H54 (cell line): Measurements from ENCODE around the gene PDE8A.

Experiments used
- DNase-seq: peaks from one replicate; pipeline ENCODE4 v3.0.0; 2011; ENCODE audit warnings: low spot score, mixed read lengths; ENCODE audit not compliant: insufficient read length
- FAIRE-seq: peaks from 3 replicates; lab custom pipeline; 2011; peaks lifted over from hg19 to GRCh38; lab: Jason Lieb, UNC
- POLR2A ChIP-seq: IDR thresholded peaks from 2 replicates; pipeline ENCODE4 v1.6.1; 2011; ENCODE audit warnings: low read depth, mild to moderate bottlenecking, low read length

The PDE8A gene

DNA sequence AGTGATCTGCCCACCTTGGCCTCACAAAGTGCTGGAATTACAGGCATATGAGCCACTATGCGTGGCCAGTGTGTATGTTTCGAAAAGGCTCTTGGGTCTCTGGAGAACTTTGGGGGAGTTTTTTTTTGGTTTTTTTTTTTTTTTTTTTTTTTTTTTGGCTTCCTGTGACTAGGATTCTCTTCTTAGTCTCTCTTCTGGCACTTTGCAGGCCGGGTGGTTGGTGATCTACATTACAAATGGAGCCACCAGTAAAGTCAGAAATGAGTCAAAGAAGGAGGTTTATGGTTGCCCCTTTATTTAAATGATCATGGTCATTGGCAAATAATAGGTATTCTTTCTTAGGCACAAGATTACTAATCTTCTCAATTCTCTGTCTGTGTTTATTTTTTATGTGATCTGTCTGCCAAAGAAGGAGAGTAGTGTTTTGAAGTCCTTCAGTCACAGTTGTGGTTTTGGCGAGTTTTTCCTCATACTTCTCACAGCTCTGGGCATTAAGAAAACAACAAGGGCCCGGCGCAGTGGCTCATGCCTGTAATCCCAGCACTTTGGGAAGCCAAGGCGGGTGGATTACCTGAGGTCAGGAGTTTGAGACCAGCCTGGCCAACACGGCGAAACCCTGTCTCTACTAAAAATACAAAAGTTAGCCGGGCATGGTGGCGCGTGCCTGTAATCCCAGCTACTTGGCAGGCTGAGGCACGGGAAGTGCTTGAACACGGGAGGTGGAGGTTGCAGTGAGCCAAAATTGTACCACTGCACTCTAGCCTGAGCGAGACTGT is 38.3 kb downstream of the PDE8A start:
- DNase-seq, result no peak
- no peak for TF ChIP-seq POLR2A
- FAIRE-seq, result no peak

- no peak for TF ChIP-seq POLR2A
- FAIRE-seq, result no peak
These were observed 39.8 kb downstream of the PDE8A start for GRCh38 chr15:85021409-85021808.

GRCh38 chr15:85022860-85023403 is 41.3 kb downstream of the PDE8A start:
- no peak for TF ChIP-seq POLR2A
- no peak for DNase-seq
- no peak for FAIRE-seq

More at GRCh38 chr15:85021409-85021808, 39.8 kb downstream of the PDE8A start:
- DNase-seq, result no peak

- DNase-seq, result no peak
- no peak for FAIRE-seq
- TF ChIP-seq POLR2A, result no peak
These were observed 42.3 kb downstream of the PDE8A start for GRCh38 chr15:85024003-85024402.

- peak; percentile 35 for DNase-seq
- no peak for TF ChIP-seq POLR2A
- FAIRE-seq, result peak; percentile 83
These were observed 43.1 kb downstream of the PDE8A start for GRCh38 chr15:85024509-85025336.

DNA sequence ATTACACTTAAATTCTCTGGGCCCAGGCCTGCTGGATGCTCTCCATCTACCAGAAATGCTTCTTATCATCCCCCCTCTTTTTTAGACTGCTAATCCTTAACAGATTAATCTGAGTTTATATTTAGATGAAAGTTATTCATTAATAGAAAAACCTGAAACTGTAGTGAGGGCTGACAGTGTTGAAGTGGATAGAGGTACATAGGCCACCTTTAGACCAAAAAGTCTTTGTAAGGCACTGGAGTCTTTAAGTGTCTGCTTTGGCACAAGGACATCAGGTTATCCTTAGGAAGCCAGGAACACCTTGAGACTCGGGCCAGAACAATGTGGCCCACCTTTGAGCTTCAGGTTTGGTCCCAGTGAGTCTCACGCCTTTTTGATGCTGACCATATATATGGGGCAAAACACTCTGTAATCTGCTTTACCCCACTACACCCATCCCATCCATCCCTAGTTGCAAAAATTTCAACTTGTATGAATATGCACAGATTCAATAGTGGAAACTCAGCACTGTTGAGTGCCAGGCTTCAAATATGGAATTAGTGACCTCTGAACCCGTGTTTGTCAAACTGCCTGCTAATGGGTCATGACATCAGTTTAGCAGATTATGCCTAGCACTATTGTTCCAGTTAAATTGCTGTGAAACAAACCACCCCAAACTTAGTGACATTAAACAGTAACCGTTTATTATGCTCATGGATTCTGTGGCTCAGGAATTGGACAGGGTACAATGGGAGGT is 44.0 kb downstream of the PDE8A start:
- TF ChIP-seq POLR2A, result no peak
- no peak for DNase-seq
- FAIRE-seq, result no peak

- FAIRE-seq, result no peak
These were observed 44.8 kb downstream of the PDE8A start for GRCh38 chr15:85026304-85027032.

GRCh38 chr15:85027033-85027380 is 45.4 kb downstream of the PDE8A start:
- no peak for TF ChIP-seq POLR2A
- DNase-seq (no peak), FAIRE-seq (no peak)

More at GRCh38 chr15:85026304-85027032, 44.8 kb downstream of the PDE8A start:
- DNase-seq, result no peak
- TF ChIP-seq POLR2A, result no peak

- TF ChIP-seq POLR2A, result no peak
- FAIRE-seq (no peak), DNase-seq (no peak)
These were observed 45.8 kb downstream of the PDE8A start for GRCh38 chr15:85027421-85027820.

DNA sequence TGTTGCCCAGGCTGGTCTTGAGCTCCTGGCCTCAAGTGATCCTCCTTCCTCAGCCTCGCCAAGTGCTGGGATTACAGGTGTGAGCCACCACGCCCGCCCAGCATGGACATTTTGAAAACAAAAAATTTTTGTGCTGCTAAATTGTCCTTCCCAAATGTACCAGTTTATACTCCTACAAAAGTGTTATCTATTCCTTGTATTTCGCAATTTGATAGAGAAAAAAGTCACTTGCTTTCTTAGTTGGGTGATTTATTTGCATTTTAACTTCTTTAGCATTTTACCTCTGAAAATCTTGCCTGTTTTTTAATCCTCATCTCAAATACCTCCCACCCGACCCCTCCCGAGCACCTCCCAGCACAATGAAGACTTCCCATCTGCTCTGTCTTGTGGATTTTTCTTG is 46.8 kb downstream of the PDE8A start:
- no peak for DNase-seq
- FAIRE-seq, result no peak
- TF ChIP-seq POLR2A, result no peak

- no peak for DNase-seq
- no peak for FAIRE-seq
- TF ChIP-seq POLR2A, result no peak
These were observed 47.6 kb downstream of the PDE8A start for GRCh38 chr15:85029221-85029620.

DNA sequence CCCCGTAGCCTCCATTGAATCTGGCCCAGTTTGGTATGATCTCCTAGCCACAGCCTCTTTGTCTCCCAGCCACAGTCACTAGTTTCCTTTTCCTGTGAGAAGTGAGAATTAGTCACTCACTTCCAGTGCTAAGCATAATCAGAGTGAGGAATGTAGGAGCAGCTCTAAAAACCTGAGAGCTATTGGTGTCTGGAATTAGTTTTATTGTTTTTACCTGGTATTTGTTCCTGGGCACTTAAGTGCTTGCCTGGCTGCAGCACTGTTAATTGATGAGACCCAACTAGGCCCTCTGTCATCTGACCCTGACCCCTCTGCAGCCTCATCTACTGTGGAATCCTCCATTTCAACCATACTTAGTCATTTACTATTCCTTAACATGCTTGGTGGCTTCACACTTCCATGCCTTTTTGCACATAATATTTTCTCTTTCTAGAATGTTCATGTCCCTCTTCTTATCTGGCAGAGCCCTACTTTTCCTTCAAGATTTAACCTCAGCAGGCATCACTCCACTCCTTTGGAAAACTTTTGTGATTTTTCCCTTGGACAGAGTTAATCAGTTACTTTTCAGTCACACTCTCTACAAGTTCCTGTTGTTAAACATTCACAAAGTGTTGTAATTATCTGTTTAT is 48.8 kb downstream of the PDE8A start:
- DNase-seq, result peak; percentile 6
- TF ChIP-seq POLR2A, result no peak
- FAIRE-seq, result peak; percentile 23
